Ishikawa (cell line): ENCODE data around the gene ARID4B.

Source experiments
- CEBPB ChIP-seq: IDR thresholded peaks from 2 replicates; pipeline ENCODE4 v1.6.1; 2012
- CREB1 ChIP-seq: IDR thresholded peaks from 2 replicates; pipeline ENCODE4 v1.6.1; 2012; ENCODE audit warnings: low read depth
- EGR1 ChIP-seq: IDR thresholded peaks from 2 replicates; pipeline ENCODE4 v1.6.1; 2012
- EP300 ChIP-seq: IDR thresholded peaks from 2 replicates; pipeline ENCODE4 v1.6.1; 2012; ENCODE audit warnings: borderline replicate concordance
- FOXM1 ChIP-seq: IDR thresholded peaks from 2 replicates; pipeline ENCODE4 v1.6.1; 2012; ENCODE audit warnings: low read depth, borderline replicate concordance
- MAX ChIP-seq: IDR thresholded peaks from 2 replicates; pipeline ENCODE4 v1.6.1; 2012
- RAD21 ChIP-seq: IDR thresholded peaks from 2 replicates; pipeline ENCODE4 v1.6.1; 2012; ENCODE audit warnings: low read depth
- REST ChIP-seq: IDR thresholded peaks from 2 replicates; pipeline ENCODE4 v1.6.1; 2012; ENCODE audit warnings: low read depth, mild to moderate bottlenecking
- TAF1 ChIP-seq: IDR thresholded peaks from 2 replicates; pipeline ENCODE4 v1.6.1; 2012; ENCODE audit warnings: low read depth, mild to moderate bottlenecking
- TEAD4 ChIP-seq: IDR thresholded peaks from 2 replicates; pipeline ENCODE4 v1.6.1; 2012

GRCh38 chr1:235298758-235299157, 29.2 kb downstream of the ARID4B start:
- TF ChIP-seq MAX (no peak), REST (no peak), EP300 (no peak), EGR1 (no peak), CREB1 (no peak), TAF1 (no peak), TEAD4 (no peak), RAD21 (no peak), CEBPB (no peak), FOXM1 (no peak)
